Vagina (tissue), 2 donors: Measurements from ENCODE around the gene ZNF586.

Experiments used
- CTCF ChIP-seq, 3 experiments: fragments of 450-650 bp in 2 of 3; fragments of 200-600 bp in 1 of 3; sonication (generic) in 1 of 3; IDR thresholded peaks; one replicate each; pipeline ENCODE4 v1.5.1; 2017 to 2019; ENCODE audit warnings: antibody characterized with exemption in 3 of 3, mild to moderate bottlenecking in 2 of 3, moderate library complexity in 2 of 3
- POLR2AphosphoS5 ChIP-seq, 2 donors: sonication (generic); formaldehyde crosslinking; IDR thresholded peaks; one replicate each; pipeline ENCODE4 v1.9.0; 2017; ENCODE audit warnings: antibody characterized with exemption in 2 of 2, mild to moderate bottlenecking in 2 of 2, low read depth in 1 of 2; ENCODE audit not compliant: insufficient read depth in 1 of 2

GRCh38 chr19:57825511-57825910, 56.0 kb downstream of the ZNF586 start:
- TF ChIP-seq CTCF (IDR thresholded peaks at IDR 0.05), result no peak
- no peak for TF ChIP-seq POLR2AphosphoS5 (IDR thresholded peaks at IDR 0.05; ENCODE audit: insufficient read depth in 1 of 2, low read depth in 1 of 2)
